Measurements from ENCODE around the gene SGPP2. TPM values are rescaled to one million over a fixed set of nuclear protein-coding genes. Genes with fewer than 3 reads are reported as not detected.

Gene SGPP2
- total and polyA plus RNA-seq, 2 donors, result 4.4 to 5.4 TPM

GRCh38 chr2:222554517-222554916, 130.2 kb downstream of the SGPP2 start:
- Histone ChIP-seq H3K36me3 (ENCODE audit: control insufficient read depth in 2 of 2, insufficient read depth in 2 of 2, low read length in 1 of 2) (no peaks in the 10 kb centered on the region), H3K4me1 (ENCODE audit: control insufficient read depth in 2 of 2, insufficient read depth in 2 of 2, low read length in 2 of 2) (no peaks in the 10 kb centered on the region), H3K27me3 (ENCODE audit: control insufficient read depth in 2 of 2, insufficient read depth in 1 of 2, low read length in 1 of 2) (peaks cover 0 to 2% of the 10 kb centered on the region in 2 donors), H3K27ac (ENCODE audit: low read depth in 1 of 2, low read length in 1 of 2) (no peak overlapping the region), H3K9me3 (ENCODE audit: control insufficient read depth in 2 of 2, insufficient read depth in 1 of 2, low read length in 1 of 2) (no peaks in the 10 kb centered on the region), H3K4me3 (ENCODE audit: low read length in 2 of 2) (no peak overlapping the region)
- no peak for DNase-seq (ENCODE audit: low read depth in 6 of 9, low spot score in 9 of 9)
- WGBS, result 60% methylated on average over 7 of the region's 7 CpGs

GRCh38 chr2:222561151-222561550, 136.8 kb downstream of the SGPP2 start:
- peaks cover 0 to 3% of the 10 kb centered on the region in 2 donors for H3K36me3 ChIP-seq (ENCODE audit: control insufficient read depth in 2 of 2, insufficient read depth in 2 of 2, low read length in 1 of 2)
- H3K27ac ChIP-seq (ENCODE audit: low read depth in 1 of 2, low read length in 1 of 2), result no peak overlapping the region
- no peaks in the 10 kb centered on the region for H3K4me1 ChIP-seq (ENCODE audit: control insufficient read depth in 2 of 2, insufficient read depth in 2 of 2, low read length in 2 of 2)
- no peaks in the 10 kb centered on the region for H3K9me3 ChIP-seq (ENCODE audit: control insufficient read depth in 2 of 2, insufficient read depth in 1 of 2, low read length in 1 of 2)
- H3K27me3 ChIP-seq (ENCODE audit: control insufficient read depth in 2 of 2, insufficient read depth in 1 of 2, low read length in 1 of 2), result no peaks in the 10 kb centered on the region
- DNase-seq (ENCODE audit: low read depth in 6 of 9, low spot score in 9 of 9), result no peak
- 97% methylated on average over 4 of the region's 4 CpGs for WGBS
- H3K4me3 ChIP-seq (ENCODE audit: low read length in 2 of 2), result no peak overlapping the region

DNA sequence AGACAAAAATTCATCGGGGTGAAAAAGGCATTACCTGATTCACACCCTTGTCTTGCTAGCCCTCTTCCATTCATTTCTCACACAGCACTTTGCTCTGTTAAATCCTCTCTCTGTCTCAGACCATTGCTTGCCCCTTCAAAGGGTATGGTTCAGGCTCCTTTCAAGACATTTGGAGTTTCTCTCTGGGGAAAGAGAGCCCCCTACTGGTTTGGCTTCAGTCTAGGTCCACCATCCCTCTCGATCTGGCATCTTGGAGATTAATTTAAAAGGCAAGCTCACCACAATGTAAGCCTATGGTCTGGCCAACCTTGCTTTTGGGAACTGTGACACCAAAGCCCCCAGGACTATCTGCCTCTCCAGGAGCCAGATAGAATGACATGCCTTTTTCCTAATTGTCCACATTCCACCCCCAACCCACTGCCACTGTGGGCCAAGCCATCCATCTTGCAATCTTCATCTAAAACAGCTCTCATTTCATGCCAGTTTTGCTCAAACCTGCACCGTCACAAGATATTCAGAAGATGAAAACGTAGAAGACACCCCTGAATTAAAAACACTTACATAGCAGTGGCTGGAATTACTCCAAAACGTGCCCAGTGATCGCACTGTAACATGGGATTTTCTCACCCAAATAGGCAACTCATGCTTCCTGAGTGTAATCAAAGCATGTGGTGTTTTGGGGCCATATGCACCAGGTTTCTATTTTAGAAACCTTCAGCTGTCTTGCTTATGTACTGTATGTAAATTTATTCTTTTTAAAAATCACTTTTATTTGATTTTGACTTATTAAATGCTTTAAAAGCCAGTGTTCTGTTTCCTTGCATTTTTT, 137.7 kb downstream of the SGPP2 start:
- no peak overlapping the region for H3K4me3 ChIP-seq (ENCODE audit: low read length in 2 of 2)
- H3K36me3 ChIP-seq (ENCODE audit: control insufficient read depth in 2 of 2, insufficient read depth in 2 of 2, low read length in 1 of 2), result peaks cover 3% of the 10 kb centered on the region in 2 donors
- H3K27me3 ChIP-seq (ENCODE audit: control insufficient read depth in 2 of 2, insufficient read depth in 1 of 2, low read length in 1 of 2), result no peaks in the 10 kb centered on the region
- WGBS, result 69% methylated on average over 6 of the region's 6 CpGs
- H3K27ac ChIP-seq (ENCODE audit: low read depth in 1 of 2, low read length in 1 of 2), result no peak overlapping the region
- DNase-seq (ENCODE audit: low read depth in 6 of 9, low spot score in 9 of 9), result peak in 6 of 9 donors; percentile 16 to 49 (median 26)
- H3K9me3 ChIP-seq (ENCODE audit: control insufficient read depth in 2 of 2, insufficient read depth in 1 of 2, low read length in 1 of 2), result no peaks in the 10 kb centered on the region
- H3K4me1 ChIP-seq (ENCODE audit: control insufficient read depth in 2 of 2, insufficient read depth in 2 of 2, low read length in 2 of 2), result no peaks in the 10 kb centered on the region

DNA sequence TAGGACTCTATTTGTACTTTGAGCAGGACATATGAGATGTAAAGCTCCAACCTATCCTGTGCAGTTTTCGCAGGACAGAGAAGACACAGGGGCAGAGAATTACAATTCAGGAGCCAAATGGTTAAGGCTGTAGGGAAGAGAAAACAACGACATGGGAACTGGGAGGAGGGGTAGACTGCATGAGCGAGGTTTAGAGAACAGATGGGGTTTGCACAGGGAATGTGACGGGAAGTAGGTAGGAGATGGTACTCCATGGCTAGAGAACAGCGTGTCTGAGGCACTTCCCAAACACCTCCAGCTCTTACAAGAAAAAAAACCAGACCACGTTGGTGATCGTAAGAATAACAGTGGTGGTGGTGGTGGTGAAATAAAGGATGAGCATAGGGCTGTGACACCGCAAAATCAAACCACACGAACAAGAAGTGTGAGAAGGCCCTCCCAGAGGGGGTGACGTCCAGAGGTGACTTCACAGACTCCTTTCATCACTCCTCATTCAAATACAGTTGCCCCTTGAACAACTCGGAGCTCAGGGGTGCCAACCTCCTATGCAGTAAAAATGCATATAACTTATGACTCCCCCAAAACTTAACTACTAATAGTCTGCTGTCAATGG, 138.9 kb downstream of the SGPP2 start:
- no peak for DNase-seq (ENCODE audit: low read depth in 6 of 9, low spot score in 9 of 9)
- H3K36me3 ChIP-seq (ENCODE audit: control insufficient read depth in 2 of 2, insufficient read depth in 2 of 2, low read length in 1 of 2), result peaks cover 3 to 4% of the 10 kb centered on the region in 2 donors
- no peaks in the 10 kb centered on the region for H3K27me3 ChIP-seq (ENCODE audit: control insufficient read depth in 2 of 2, insufficient read depth in 1 of 2, low read length in 1 of 2)
- H3K4me3 ChIP-seq (ENCODE audit: low read length in 2 of 2), result no peak overlapping the region
- no peaks in the 10 kb centered on the region for H3K4me1 ChIP-seq (ENCODE audit: control insufficient read depth in 2 of 2, insufficient read depth in 2 of 2, low read length in 2 of 2)
- WGBS, result 89% methylated on average over 11 of the region's 11 CpGs
- no peak overlapping the region for H3K27ac ChIP-seq (ENCODE audit: low read depth in 1 of 2, low read length in 1 of 2)
- no peaks in the 10 kb centered on the region for H3K9me3 ChIP-seq (ENCODE audit: control insufficient read depth in 2 of 2, insufficient read depth in 1 of 2, low read length in 1 of 2)

DNA sequence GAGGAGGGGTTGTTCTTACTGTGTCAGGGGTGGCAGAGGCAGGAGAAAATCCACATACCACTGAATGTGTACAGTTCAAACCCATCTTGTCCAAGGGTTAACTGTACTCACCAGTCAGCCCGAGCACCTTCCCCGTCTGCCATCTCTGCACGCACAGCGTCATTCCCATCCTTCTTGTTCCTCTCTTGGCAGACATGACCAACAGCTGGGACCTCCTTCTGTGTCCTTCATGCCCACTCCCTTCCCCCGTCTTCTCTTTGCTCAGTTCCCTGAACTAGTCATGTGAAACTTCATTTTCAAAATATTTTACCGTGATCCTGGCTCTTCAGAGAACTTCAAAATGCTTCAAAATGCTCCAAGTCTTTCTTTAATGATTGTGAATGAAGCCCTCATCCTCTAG, 139.6 kb downstream of the SGPP2 start:
- Histone ChIP-seq H3K9me3 (ENCODE audit: control insufficient read depth in 2 of 2, insufficient read depth in 1 of 2, low read length in 1 of 2) (no peaks in the 10 kb centered on the region), H3K27ac (ENCODE audit: low read depth in 1 of 2, low read length in 1 of 2) (no peak overlapping the region), H3K36me3 (ENCODE audit: control insufficient read depth in 2 of 2, insufficient read depth in 2 of 2, low read length in 1 of 2) (peaks cover 4% of the 10 kb centered on the region in 2 donors), H3K4me1 (ENCODE audit: control insufficient read depth in 2 of 2, insufficient read depth in 2 of 2, low read length in 2 of 2) (no peaks in the 10 kb centered on the region), H3K4me3 (ENCODE audit: low read length in 2 of 2) (no peak overlapping the region), H3K27me3 (ENCODE audit: control insufficient read depth in 2 of 2, insufficient read depth in 1 of 2, low read length in 1 of 2) (no peaks in the 10 kb centered on the region)
- no peak for DNase-seq (ENCODE audit: low read depth in 6 of 9, low spot score in 9 of 9)
- 96% methylated on average over 6 of the region's 6 CpGs for WGBS

DNA sequence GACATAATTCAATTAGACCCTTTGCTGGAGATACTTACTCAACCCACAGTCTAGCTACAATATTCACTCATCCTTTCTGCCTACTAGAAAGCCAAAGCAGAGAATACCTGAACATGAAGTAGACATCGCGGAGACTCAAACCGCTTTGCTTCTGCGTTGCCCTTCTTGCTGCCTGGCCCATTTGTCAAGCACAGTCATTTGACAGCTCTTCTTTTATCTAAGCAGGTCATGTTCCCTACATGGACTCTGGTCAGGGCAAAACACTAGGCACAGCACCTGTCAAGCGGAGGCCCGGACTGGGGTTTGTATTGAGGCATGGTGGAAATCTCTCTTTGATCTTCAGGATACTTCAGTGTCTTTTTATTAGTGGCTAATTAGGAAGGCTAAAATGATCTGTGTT, 141.9 kb downstream of the SGPP2 start:
- 98% methylated on average over 6 of the region's 6 CpGs for WGBS
- Histone ChIP-seq H3K4me3 (ENCODE audit: low read length in 2 of 2) (no peak overlapping the region), H3K9me3 (ENCODE audit: control insufficient read depth in 2 of 2, insufficient read depth in 1 of 2, low read length in 1 of 2) (no peaks in the 10 kb centered on the region), H3K36me3 (ENCODE audit: control insufficient read depth in 2 of 2, insufficient read depth in 2 of 2, low read length in 1 of 2) (peaks cover 4 to 11% of the 10 kb centered on the region in 2 donors), H3K4me1 (ENCODE audit: control insufficient read depth in 2 of 2, insufficient read depth in 2 of 2, low read length in 2 of 2) (no peaks in the 10 kb centered on the region), H3K27me3 (ENCODE audit: control insufficient read depth in 2 of 2, insufficient read depth in 1 of 2, low read length in 1 of 2) (no peaks in the 10 kb centered on the region), H3K27ac (ENCODE audit: low read depth in 1 of 2, low read length in 1 of 2) (no peak overlapping the region)
- DNase-seq (ENCODE audit: low read depth in 6 of 9, low spot score in 9 of 9), result no peak

DNA sequence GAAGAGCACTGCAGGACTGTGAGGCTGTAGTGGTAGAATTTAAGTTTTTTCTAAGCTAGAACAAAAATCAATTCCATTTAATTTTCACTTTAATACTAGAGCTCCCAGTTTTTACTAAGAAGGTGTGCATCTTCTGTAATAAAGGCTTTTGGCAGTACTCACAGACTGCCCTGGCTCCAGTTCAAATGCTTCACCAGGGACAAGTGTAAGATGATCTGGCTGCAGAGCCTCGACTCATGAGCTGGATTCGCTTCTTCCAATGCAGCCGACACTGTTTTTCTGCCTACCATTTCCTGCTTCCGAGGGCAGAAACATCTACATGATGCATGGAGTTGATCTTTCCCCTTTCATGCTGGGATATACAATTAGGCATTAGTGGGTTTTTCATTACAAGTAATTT, 144.5 kb downstream of the SGPP2 start:
- Histone ChIP-seq H3K4me1 (ENCODE audit: control insufficient read depth in 2 of 2, insufficient read depth in 2 of 2, low read length in 2 of 2) (peaks cover 0 to 4% of the 10 kb centered on the region in 2 donors), H3K4me3 (ENCODE audit: low read length in 2 of 2) (no peak overlapping the region), H3K27ac (ENCODE audit: low read depth in 1 of 2, low read length in 1 of 2) (no peak overlapping the region), H3K36me3 (ENCODE audit: control insufficient read depth in 2 of 2, insufficient read depth in 2 of 2, low read length in 1 of 2) (peaks cover 10 to 24% of the 10 kb centered on the region in 2 donors), H3K9me3 (ENCODE audit: control insufficient read depth in 2 of 2, insufficient read depth in 1 of 2, low read length in 1 of 2) (no peaks in the 10 kb centered on the region), H3K27me3 (ENCODE audit: control insufficient read depth in 2 of 2, insufficient read depth in 1 of 2, low read length in 1 of 2) (no peaks in the 10 kb centered on the region)
- DNase-seq (ENCODE audit: low read depth in 6 of 9, low spot score in 9 of 9), result peak in 1 of 9 donors; percentile 15
- WGBS, result 90% methylated on average over 4 of the region's 4 CpGs

DNA sequence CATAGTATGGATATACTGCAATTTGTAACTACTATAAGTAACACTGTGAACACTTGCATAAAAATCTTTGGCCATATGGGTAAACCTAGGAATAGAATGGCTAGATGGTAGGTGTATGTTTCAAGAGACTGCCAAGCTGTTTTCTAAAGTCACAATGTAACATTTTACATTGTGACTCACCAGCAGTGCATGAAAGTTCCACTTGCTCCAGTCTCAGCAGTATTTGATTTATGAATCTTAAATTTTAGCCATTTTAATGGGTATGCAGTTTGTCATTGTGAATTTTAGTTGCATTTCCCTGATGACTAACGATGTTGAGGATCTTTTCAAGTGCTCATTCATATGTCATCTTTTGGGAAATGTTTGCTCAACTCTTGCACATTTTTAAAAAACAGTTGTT, 145.5 kb downstream of the SGPP2 start:
- WGBS, result 98% methylated on average over 1 of the region's 1 CpG
- Histone ChIP-seq H3K4me3 (ENCODE audit: low read length in 2 of 2) (no peak overlapping the region), H3K4me1 (ENCODE audit: control insufficient read depth in 2 of 2, insufficient read depth in 2 of 2, low read length in 2 of 2) (peaks cover 0 to 4% of the 10 kb centered on the region in 2 donors), H3K27me3 (ENCODE audit: control insufficient read depth in 2 of 2, insufficient read depth in 1 of 2, low read length in 1 of 2) (no peaks in the 10 kb centered on the region), H3K36me3 (ENCODE audit: control insufficient read depth in 2 of 2, insufficient read depth in 2 of 2, low read length in 1 of 2) (peaks cover 10 to 22% of the 10 kb centered on the region in 2 donors), H3K27ac (ENCODE audit: low read depth in 1 of 2, low read length in 1 of 2) (no peak overlapping the region), H3K9me3 (ENCODE audit: control insufficient read depth in 2 of 2, insufficient read depth in 1 of 2, low read length in 1 of 2) (no peaks in the 10 kb centered on the region)
- DNase-seq (ENCODE audit: low read depth in 6 of 9, low spot score in 9 of 9), result no peak

DNA sequence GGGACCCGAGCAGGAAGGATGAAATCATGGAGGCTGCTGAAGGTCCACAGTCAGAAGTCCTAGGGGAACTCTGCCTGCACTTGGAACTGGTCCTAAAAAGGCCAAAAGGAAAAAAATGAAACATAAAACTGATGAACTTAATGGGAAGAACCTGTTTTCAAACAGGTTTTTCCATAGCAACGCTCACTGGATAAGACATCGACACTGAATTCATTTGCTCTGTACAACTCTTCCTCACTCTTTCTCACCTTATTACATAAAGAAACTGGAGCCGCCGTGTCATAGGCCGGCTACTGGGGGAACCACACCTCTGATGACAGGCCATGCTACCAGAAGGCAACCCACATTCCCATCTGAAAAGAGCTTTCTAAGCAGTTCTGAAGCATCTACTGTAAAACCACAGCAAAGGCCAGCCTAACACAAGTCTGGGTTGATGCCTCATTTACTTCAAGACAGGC, 147.9 kb downstream of the SGPP2 start:
- peak in 2 of 9 donors; percentile 18 to 27 for DNase-seq (ENCODE audit: low read depth in 6 of 9, low spot score in 9 of 9)
- 90% methylated on average over 6 of the region's 6 CpGs for WGBS
- H3K4me1 ChIP-seq (ENCODE audit: control insufficient read depth in 2 of 2, insufficient read depth in 2 of 2, low read length in 2 of 2), result peaks cover 0 to 4% of the 10 kb centered on the region in 2 donors
- H3K9me3 ChIP-seq (ENCODE audit: control insufficient read depth in 2 of 2, insufficient read depth in 1 of 2, low read length in 1 of 2), result no peaks in the 10 kb centered on the region
- no peak overlapping the region for H3K4me3 ChIP-seq (ENCODE audit: low read length in 2 of 2)
- peak overlapping the region in 1 of 2 donors; percentile 62 for H3K27ac ChIP-seq (ENCODE audit: low read depth in 1 of 2, low read length in 1 of 2)
- H3K36me3 ChIP-seq (ENCODE audit: control insufficient read depth in 2 of 2, insufficient read depth in 2 of 2, low read length in 1 of 2), result peaks cover 9 to 21% of the 10 kb centered on the region in 2 donors
- no peaks in the 10 kb centered on the region for H3K27me3 ChIP-seq (ENCODE audit: control insufficient read depth in 2 of 2, insufficient read depth in 1 of 2, low read length in 1 of 2)
